K562 (cell line): ENCODE data around the gene TMEM208. TPM values are rescaled to one million over a fixed set of nuclear protein-coding genes. Genes with fewer than 3 reads are reported as not detected.

Experiments
- CHD7 ChIP-seq: fragments of 200-600 bp; sonication (generic); IDR thresholded peaks from one replicate; pipeline ENCODE4 v1.6.1; 2012; ENCODE audit warnings: mild to moderate bottlenecking, low read depth, low read length, inconsistent platforms
- GTF3C2 ChIP-seq: IDR thresholded peaks from 3 replicates; pipeline ENCODE4 v1.6.1; 2011; ENCODE audit warnings: borderline replicate concordance, mild to moderate bottlenecking, moderate library complexity; ENCODE audit not compliant: insufficient read length; ENCODE audit errors: extremely low read depth
- RBFOX2 ChIP-seq: fragments of 200-400 bp; formaldehyde crosslinking; IDR thresholded peaks from 2 replicates; pipeline ENCODE4 v1.6.1; 2017; ENCODE audit warnings: low read depth, mild to moderate bottlenecking, low read length, moderate library complexity
- ZBTB33 ChIP-seq: sonication (generic); formaldehyde crosslinking; IDR thresholded peaks from 2 replicates; pipeline ENCODE4 v1.8.1; 2023; ENCODE audit warnings: mild to moderate bottlenecking, missing genetic modification reagents
- ZNF589 ChIP-seq: fragments of 200-800 bp; sonication (Bioruptor generic); IDR thresholded peaks from 2 replicates; pipeline ENCODE4 v1.6.1; 2016; ENCODE audit warnings: low read depth, missing genetic modification characterization, missing compliant biosample characterization
- polyA plus RNA-seq, 8 experiments: library from polyadenylated mRNA; depleted of rRNA in 4 of 8; stranded (reverse) in 5 of 8; unstranded in 3 of 8; fragments of >200 nt; fragmentation: Nextera tagmentation in 2 of 8; fragmentation: Illumina TruSeq in 1 of 8; extraction: Ambion mirVana in 2 of 8; extraction: Trizol in 1 of 8; gene quantifications; 2 replicates each; pipeline versions ENCODE4 v1.2.1 to v1.2.3, GENCODE V29; 2011 to 2014; ENCODE audit warnings: inconsistent platforms in 1 of 8, missing spikeins in 1 of 8
- total RNA-seq, 7 experiments: library from RNA; depleted of rRNA in 6 of 7; stranded (reverse); fragments of >200 nt in 6 of 7; fragmentation: Illumina TruSeq in 2 of 7; extraction: Trizol in 2 of 7; gene quantifications; 2 replicates each; pipeline versions ENCODE4 v1.2.1 to v1.2.3, GENCODE V29; 2011 to 2021; ENCODE audit warnings: low replicate concordance in 1 of 7

TMEM208 gene
- total and polyA plus RNA-seq, 9 of the 15 experiments (the other 6 are each of a cell fraction or from before 2014, with no cell fraction given) = 31.8 to 239 (median 54.3) TPM

DNA sequence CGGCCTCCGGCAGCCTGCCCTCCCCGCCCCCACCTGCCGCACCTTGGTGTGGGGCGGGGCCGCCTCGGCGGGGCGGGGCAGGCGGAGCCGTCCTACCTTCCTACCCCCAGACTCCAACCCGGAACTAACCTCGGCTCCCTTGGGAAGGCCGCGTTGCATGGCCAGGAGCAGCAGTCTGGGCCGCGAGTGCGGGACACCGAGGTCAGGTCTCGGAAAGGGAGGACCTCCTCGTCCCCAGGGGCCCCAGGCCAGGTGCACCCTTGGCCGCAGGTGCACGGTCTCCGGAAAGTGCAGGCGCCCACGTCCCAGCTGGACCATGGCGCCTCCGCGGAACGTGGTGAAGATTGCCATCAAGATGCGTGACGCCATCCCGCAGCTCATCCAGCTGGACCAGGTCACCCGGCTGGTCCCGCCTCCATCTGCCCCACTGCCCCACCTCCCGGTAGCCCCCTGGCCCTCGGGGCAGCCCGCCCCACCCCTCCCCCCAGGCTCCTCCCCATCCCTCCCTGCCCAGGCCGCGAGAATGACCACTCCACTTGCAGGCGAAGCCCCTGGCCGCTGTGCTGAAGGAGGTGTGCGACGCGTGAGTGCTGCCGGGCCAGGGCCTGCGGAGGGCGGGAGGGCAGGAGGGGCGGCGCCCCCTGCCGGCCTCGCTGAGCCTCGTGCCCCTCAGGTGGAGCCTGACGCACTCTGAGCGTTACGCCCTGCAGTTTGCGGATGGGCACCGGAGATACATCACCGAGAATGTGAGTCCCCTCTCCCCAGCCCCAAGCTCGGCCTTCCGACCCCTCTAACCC, 27.7 kb upstream of the TMEM208 start, which contains the start of gene ELMO3 (continued):
- TF ChIP-seq GTF3C2 = no peak
- no peak for TF ChIP-seq CHD7
- TF ChIP-seq ZNF589 (CRISPR knock-in tag) = no peak
- peak; percentile 91 for TF ChIP-seq ZBTB33
- peak; percentile 67 for TF ChIP-seq RBFOX2
